ENCODE results near the gene CSNK1G3.

- TF ChIP-seq POLR2A (IDR thresholded peaks at IDR 0.05; ENCODE audit: low read depth, low read length) (no peak), POLR2AphosphoS5 (IDR thresholded peaks at IDR 0.05; ENCODE audit: low read depth, low read length) (no peak), TAF1 (IDR thresholded peaks at IDR 0.05; ENCODE audit: borderline replicate concordance, low read depth, low read length) (no peak)
These were observed 3.9 kb downstream of the CSNK1G3 start for GRCh38 chr5:123515904-123516303.
